Stimulated activated CD8-positive, alpha-beta memory T cell treated with anti-CD3 and anti-CD28 coated beads, Interleukin-7, amount 100 ng/mL, for 4 hours (primary cell): ENCODE data around the gene MYD88.
A peak's percentile ranks its signal among the peaks of the same experiment; 100 is the strongest.

Experiments used
- DNase-seq, 2 donors: peaks; one replicate each; pipeline ENCODE4 v3.0.0-alpha.2; 2020; ENCODE audit warnings: low read depth in 2 of 2

The MYD88 gene

DNA sequence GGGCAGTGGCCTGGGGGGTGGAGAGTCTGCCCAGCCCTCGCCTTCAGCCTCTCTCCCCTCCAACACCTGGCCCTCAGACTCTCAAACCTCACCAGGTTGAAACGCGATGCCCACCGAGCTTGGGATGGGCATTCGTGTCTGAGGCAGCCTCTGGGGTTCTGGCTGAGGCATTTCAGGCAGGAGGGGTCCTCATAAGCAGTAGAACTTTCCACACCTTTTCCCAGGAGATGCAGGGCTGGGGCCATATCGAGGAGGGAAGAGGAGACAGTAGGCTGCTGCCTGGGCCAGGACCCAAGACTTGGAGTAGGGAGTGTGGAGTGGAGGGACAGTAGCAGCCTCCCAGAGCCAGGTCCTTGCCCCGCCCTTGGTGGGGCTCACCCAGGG is 26.1 kb upstream of the MYD88 start:
- no peak for DNase-seq

GRCh38 chr3:38114052-38114874 is 24.2 kb upstream of the MYD88 start:
- DNase-seq, result no peak

DNA sequence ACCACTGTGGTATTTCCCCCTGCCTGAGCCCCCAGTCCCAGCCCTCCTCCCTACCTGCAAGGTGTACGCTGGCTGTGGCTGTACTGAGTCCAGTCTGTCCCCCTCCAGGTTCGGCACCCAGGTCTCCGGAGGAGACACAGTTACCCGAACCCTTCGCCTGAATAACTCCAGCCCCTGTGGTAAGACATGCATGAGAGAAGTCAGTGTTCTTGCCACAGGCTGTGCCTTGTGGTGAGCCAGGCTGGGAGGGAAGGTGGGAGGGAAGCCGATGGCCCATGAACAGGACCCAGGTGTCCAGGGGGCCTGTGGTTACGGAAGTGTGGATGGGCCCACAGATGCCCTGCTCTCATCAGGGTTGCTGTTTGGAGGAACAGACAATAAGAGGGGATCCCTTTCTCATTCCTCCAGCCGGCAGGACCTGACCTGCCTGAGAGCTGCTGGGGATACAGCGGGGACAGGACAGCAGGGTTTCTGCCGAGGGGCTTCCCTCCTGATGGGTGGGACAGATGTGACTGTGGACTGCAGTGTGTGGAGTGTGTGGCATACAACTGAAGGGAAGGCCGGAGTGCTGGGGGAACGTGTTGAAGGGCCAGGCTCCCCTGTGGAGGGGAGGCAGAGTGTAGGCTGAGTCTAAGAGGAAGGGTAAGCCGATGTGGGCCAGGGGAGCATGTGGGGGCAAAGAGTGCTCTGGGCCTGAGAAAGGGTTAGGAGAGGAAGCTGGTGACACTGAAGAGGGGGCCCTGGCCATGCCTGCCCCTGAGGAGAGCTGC is 23.4 kb upstream of the MYD88 start:
- DNase-seq, result no peak

- no peak for DNase-seq
These were observed 22.6 kb upstream of the MYD88 start for GRCh38 chr3:38115645-38116427.

GRCh38 chr3:38116471-38117162 is 21.8 kb upstream of the MYD88 start:
- no peak for DNase-seq

DNA sequence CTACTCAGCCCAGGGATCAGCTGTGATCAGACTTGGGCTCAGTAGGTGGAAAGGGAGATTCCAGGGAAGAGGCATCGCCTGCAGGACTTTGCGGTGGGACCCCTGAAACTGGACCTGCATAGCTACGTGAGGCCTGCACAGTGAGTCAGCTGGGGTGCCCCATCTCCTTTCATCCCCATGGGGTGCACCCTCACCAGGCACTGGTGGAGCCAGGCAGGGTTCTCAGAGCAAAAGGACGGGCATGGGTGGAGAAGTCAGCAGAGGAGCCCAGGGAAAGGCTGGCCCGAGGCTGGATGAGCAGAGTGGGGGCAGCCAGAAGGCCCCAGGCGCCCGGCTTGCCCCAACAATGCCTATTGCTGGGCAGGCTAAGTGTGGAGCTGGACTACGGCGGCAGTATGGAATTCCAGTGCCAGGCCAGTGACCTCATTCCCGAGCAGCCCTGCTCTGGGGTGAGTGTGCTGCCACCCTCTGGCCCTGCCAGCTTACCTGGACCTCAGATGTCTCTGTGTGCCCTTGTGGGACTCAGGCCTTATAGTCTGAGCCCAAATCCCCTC is 21.2 kb upstream of the MYD88 start:
- DNase-seq, result no peak

GRCh38 chr3:38117748-38118420 is 20.6 kb upstream of the MYD88 start:
- peak; percentile 43 to 53 for DNase-seq

DNA sequence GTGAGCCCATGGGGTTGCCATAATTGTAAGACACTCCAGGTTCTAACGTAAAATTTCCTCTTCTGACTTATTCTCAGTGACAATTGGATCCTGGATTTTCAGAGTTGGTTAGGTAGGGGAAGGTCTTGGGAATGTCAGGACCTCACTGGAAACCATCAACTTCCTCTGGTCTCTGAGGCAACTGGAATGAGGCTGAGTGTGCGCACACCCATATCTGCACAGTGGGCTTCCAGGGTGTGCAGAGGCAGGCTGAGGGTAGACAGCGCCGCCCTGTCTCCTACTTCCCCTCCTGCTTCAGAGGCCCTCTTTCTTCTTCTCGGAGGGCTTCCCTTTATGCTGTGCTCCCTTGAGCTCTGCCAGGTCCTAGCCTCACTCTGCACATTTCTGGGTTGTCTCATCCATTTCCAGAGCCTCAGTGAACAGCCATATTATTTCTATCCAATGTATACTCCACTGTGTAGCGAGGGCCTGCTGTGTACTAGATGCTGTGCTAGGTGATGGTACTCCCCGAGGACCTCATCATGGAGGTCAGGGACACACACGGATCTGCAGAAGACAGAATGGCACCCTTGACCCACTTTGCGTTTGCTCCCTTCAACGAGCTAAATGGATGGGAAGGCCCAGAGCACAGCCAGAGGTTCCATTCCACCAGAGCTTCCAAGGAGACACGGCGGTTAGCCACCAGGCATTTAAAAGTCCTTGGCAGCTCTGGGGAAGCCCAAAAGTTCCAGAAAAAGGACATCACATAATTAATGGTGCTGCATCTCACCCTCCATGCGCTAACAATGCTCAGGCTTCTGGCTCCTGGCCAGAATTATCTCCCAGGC is 19.8 kb upstream of the MYD88 start:
- DNase-seq, result no peak

GRCh38 chr3:38119248-38119544 is 19.3 kb upstream of the MYD88 start:
- DNase-seq, result no peak

DNA sequence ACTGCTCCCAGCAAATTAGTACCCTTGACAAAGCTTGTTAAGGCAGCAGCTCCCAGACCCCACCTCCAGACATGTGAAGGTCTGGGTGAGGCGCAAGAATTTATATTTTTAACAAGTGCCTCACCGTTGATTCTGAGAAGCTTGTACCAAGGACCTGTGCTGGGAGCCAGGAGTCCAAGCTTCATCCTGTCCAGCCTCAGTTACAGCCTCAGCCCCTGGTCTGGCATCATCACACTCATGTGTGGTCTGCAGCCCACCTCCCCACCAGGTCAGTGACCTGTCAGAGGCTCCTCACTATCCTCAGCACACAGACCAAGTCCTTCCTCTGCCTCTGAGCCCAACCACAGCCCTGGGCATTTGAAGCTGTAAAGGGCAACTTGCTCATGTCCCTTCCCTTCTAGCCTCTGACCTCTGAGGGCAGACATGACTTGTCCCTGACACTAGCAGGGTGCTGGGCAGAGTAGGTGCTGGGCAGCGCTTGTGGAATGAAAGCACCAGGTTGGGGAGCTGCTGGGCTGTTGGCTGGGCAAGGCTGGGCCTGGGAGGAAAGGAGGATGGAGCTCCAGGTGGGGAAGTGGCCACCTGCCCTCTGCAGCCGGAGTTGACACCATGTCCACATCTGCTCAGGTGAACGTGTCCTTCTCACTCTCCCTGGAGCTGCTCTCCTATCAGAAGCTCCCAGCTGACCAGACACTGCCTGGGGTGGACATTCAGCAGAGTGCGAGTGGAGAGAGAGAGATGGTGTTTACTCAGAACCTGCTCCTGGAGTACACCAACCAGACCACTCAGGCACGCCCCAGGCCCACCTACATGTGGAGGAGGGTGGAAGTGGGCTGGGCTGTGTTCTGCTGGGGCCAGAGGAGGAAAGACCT is 18.4 kb upstream of the MYD88 start:
- DNase-seq, result no peak

- DNase-seq, result no peak
These were observed 17.6 kb upstream of the MYD88 start for GRCh38 chr3:38120693-38121450.

DNA sequence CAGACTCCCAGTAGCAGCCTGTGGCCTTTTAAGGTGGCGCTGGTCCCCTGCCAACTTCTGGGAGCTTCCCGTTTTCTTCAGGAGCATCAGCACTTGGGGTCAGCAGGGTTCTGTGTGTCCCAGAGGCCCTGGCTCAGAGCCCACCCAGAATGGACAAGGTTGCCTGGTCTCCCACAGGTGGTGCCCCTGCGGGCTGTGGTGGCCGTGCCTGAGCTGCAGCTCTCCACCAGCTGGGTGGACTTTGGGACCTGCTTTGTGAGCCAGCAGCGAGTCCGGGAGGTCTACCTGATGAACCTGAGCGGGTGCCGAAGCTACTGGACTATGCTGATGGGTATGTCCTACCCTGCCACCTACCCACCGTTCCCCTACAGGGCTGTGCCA is 17.0 kb upstream of the MYD88 start:
- DNase-seq, result no peak

- DNase-seq, result no peak
These were observed 16.5 kb upstream of the MYD88 start for GRCh38 chr3:38121832-38122461.

DNA sequence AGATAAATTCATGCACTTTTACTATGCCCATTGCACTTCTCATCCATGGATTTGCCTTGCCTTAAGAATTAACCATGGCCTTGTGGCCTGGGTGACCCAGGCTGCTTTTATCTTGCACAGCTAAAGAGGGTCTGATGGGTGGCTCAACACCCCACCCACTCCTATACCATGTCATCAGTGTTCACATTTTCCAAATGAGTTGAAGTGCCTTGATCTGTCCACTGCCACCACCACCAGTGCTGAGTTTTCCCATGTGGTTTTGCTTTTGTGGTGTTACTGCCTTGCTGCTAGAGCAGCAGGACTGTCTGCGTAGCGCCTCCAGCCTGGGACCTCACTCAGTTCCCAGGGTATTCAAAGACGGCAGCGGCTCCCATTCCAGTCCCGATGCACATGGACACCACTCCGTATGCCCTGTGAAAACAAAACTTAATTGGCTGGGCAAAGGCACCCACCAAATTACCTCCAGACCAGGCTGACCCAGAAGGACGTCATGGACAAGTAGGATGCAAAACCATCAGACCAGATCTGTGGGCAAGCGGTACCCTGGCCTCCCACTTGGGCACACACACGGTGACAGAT is 15.7 kb upstream of the MYD88 start:
- no peak for DNase-seq

- DNase-seq, result no peak
These were observed 13.9 kb upstream of the MYD88 start for GRCh38 chr3:38124324-38125122.

GRCh38 chr3:38125305-38126120 is 12.9 kb upstream of the MYD88 start:
- DNase-seq, result no peak
